ENCODE data around the gene PCLO. TPM values are rescaled to one million over a fixed set of nuclear protein-coding genes. Genes with fewer than 3 reads are reported as not detected.

Gene PCLO
- total RNA-seq, 1 experiment from 2014 or later, result 3.0 TPM

DNA sequence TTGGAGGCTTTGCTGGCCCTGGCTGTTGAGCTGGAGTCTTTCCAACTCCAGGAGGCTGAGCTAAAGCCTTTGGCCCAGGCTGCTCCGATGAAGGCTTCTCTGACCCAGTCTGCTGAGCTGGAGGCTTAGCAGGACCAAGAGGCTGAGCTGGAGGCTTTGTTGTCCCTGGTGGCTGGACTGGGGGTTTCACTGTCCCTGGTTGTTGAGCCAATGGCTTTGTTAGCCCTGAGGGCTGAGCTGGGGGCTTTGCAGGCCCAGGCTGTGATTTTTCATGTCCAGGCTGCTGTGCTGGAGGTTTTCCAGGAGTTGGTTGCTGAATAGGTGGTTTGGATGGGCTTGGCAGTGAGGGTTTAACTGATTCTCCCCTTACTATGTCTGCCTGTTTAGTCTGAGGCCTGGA is 7.3 kb downstream of the PCLO start:
- H3K27ac Mint-ChIP-seq, result peak overlapping the region; percentile 6; the same call in 1 of the 2 replicates
- ChIA-PET POLR2A (no interaction called here), CTCF (interaction anchor here (0.7 to 0.8 kb wide), 2 partner anchors 10 to 345 kb away, joined by 3 read pairs; no protein-coding TSS in a partner anchor)
- H3K4me1 Mint-ChIP-seq, result peaks cover 9% of the 10 kb centered on the region
- TF ChIP-seq RORB (CRISPR knock-in tag; IDR thresholded peaks at IDR 0.05) (no peak), CTCF (IDR thresholded peaks at IDR 0.05) (no peak), ZNF671 (CRISPR knock-in tag; IDR thresholded peaks at IDR 0.05) (no peak), TP53 (CRISPR knock-in tag; IDR thresholded peaks at IDR 0.05) (no peak), TEAD4 (CRISPR knock-in tag; IDR thresholded peaks at IDR 0.05) (no peak)
- TF ChIP-seq, protein P1, sequence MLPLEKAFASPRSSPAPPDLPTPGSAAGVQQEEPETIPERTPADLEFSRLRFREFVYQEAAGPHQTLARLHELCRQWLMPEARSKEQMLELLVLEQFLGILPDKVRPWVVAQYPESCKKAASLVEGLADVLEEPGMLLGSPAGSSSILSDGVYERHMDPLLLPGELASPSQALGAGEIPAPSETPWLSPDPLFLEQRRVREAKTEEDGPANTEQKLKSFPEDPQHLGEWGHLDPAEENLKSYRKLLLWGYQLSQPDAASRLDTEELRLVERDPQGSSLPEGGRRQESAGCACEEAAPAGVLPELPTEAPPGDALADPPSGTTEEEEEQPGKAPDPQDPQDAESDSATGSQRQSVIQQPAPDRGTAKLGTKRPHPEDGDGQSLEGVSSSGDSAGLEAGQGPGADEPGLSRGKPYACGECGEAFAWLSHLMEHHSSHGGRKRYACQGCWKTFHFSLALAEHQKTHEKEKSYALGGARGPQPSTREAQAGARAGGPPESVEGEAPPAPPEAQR (CRISPR knock-in tag; IDR thresholded peaks at IDR 0.05), result no peak
- TF ChIP-seq, protein P2, sequence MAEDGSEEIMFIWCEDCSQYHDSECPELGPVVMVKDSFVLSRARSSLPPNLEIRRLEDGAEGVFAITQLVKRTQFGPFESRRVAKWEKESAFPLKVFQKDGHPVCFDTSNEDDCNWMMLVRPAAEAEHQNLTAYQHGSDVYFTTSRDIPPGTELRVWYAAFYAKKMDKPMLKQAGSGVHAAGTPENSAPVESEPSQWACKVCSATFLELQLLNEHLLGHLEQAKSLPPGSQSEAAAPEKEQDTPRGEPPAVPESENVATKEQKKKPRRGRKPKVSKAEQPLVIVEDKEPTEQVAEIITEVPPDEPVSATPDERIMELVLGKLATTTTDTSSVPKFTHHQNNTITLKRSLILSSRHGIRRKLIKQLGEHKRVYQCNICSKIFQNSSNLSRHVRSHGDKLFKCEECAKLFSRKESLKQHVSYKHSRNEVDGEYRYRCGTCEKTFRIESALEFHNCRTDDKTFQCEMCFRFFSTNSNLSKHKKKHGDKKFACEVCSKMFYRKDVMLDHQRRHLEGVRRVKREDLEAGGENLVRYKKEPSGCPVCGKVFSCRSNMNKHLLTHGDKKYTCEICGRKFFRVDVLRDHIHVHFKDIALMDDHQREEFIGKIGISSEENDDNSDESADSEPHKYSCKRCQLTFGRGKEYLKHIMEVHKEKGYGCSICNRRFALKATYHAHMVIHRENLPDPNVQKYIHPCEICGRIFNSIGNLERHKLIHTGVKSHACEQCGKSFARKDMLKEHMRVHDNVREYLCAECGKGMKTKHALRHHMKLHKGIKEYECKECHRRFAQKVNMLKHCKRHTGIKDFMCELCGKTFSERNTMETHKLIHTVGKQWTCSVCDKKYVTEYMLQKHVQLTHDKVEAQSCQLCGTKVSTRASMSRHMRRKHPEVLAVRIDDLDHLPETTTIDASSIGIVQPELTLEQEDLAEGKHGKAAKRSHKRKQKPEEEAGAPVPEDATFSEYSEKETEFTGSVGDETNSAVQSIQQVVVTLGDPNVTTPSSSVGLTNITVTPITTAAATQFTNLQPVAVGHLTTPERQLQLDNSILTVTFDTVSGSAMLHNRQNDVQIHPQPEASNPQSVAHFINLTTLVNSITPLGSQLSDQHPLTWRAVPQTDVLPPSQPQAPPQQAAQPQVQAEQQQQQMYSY (CRISPR knock-in tag; IDR thresholded peaks at IDR 0.05), result no peak
- no peaks in the 10 kb centered on the region for H3K27me3 Mint-ChIP-seq (ENCODE audit: low read depth)
- DNase-seq (ENCODE audit: low spot score) (no peak), ATAC-seq (no peak)
- H3K9me3 Mint-ChIP-seq, result peaks cover 7% of the 10 kb centered on the region
- peaks cover 11% of the 10 kb centered on the region for H3K36me3 Mint-ChIP-seq
- no peak overlapping the region for H3K4me3 Mint-ChIP-seq

DNA sequence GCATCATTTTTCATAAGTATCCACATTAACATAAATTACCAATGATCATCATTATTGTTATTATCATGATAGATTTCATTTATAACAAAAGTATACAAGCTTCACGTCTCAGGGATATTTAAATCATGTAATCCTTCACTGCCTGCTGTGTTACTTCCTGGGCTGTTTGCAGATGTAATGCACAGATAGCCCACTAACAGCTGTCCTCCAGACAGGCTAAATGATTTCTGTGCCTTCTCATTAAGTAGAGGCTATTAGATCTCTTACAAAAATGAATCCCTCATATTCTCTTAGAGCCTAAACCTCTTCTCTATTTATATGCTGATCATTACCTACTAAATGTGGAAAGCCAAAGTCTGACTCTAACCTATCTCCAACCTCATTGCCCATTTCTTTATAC is 9.3 kb downstream of the PCLO start:
- ChIA-PET CTCF (interaction anchor here (1.3 kb wide), 1 partner anchor 343 kb away, joined by 3 read pairs; no protein-coding TSS in a partner anchor), POLR2A (interaction anchor here (0.6 kb wide), 1 partner anchor 10 kb away, joined by 5 read pairs; no protein-coding TSS in a partner anchor)
- Mint-ChIP-seq H3K36me3 (peaks cover 11% of the 10 kb centered on the region), H3K27me3 (ENCODE audit: low read depth) (no peaks in the 10 kb centered on the region), H3K4me1 (peaks cover 22% of the 10 kb centered on the region), H3K4me3 (no peak overlapping the region), H3K27ac (peak overlapping the region; percentile 19; the same call in 1 of the 2 replicates), H3K9me3 (peaks cover 7% of the 10 kb centered on the region)
- no peak for TF ChIP-seq OVOL2 (CRISPR knock-in tag; IDR thresholded peaks at IDR 0.05; ENCODE audit: borderline replicate concordance)
- DNase-seq (ENCODE audit: low spot score) (no peak), ATAC-seq (no peak; the same call in 1 of the 2 replicates)

- peaks cover 27% of the 10 kb centered on the region for H3K4me1 Mint-ChIP-seq
- ChIA-PET CTCF (no interaction called here), POLR2A (no interaction called here)
- peaks cover 11% of the 10 kb centered on the region for H3K36me3 Mint-ChIP-seq
- DNase-seq (ENCODE audit: low spot score) (no peak), ATAC-seq (no peak)
- H3K27ac Mint-ChIP-seq, result peak overlapping the region; percentile 2; the same call in 1 of the 2 replicates
- H3K27me3 Mint-ChIP-seq (ENCODE audit: low read depth), result no peaks in the 10 kb centered on the region
- H3K4me3 Mint-ChIP-seq, result no peak overlapping the region
- peaks cover 7% of the 10 kb centered on the region for H3K9me3 Mint-ChIP-seq
- TF ChIP-seq TEAD4 (CRISPR knock-in tag; IDR thresholded peaks at IDR 0.05) (no peak), NFATC4 (CRISPR knock-in tag; IDR thresholded peaks at IDR 0.05) (no peak), ATF2 (CRISPR knock-in tag; IDR thresholded peaks at IDR 0.05; ENCODE audit: borderline replicate concordance, low read depth) (no peak), ZNF423 (CRISPR knock-in tag; IDR thresholded peaks at IDR 0.05) (no peak), ZNF532 (CRISPR knock-in tag; IDR thresholded peaks at IDR 0.05; ENCODE audit: borderline replicate concordance) (no peak), SMAD3 (CRISPR knock-in tag; IDR thresholded peaks at IDR 0.05; ENCODE audit: borderline replicate concordance) (no peak), GABPB1 (CRISPR knock-in tag; IDR thresholded peaks at IDR 0.05) (no peak)
- TF ChIP-seq, protein P3, sequence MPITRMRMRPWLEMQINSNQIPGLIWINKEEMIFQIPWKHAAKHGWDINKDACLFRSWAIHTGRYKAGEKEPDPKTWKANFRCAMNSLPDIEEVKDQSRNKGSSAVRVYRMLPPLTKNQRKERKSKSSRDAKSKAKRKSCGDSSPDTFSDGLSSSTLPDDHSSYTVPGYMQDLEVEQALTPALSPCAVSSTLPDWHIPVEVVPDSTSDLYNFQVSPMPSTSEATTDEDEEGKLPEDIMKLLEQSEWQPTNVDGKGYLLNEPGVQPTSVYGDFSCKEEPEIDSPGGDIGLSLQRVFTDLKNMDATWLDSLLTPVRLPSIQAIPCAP (CRISPR knock-in tag; IDR thresholded peaks at IDR 0.05), result no peak
- TF ChIP-seq, protein P4, sequence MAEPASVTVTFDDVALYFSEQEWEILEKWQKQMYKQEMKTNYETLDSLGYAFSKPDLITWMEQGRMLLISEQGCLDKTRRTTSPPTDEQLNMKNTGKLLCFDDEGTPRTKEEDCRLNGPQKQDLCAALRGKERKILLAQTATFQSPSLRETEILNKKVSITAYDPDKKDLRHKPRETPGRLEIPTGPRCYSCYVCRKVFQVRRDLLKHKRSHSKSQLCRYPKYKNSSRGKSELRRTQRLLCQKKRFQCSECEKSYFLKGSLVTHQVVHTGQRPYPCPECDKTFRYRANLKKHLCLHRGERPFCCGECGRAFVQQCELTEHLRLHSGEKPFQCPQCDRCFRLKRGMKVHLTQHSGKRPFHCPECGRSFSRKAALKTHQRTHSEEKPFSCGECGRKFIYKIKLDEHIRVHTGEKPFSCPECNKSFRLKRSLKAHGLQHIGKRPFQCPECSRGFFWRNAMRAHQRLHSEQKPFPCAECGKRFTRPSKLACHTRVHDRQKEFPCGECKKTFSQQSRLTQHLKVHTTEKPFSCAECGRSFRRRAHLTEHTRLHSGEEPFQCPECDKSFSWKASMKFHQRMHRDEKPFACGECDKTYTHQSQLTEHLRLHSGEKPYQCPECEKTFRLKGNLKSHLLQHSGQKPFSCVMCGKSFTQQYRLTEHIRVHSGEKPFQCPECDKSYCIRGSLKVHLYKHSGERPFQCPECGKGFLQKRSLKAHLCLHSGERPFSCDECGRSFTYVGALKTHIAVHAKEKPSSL (CRISPR knock-in tag; conservative IDR thresholded peaks at IDR 0.05), result no peak
Observed at GRCh38 chr7:83150310-83150709, 12.4 kb downstream of the PCLO start.

All from WTC11 (cell line).